Hindlimb muscle (tissue), 1 donor: Measurements from ENCODE around the gene GFOD1. TPM values are rescaled to one million over a fixed set of nuclear protein-coding genes. Genes with fewer than 3 reads are reported as not detected.

Experiments
- polyA plus RNA-seq: library from polyadenylated mRNA; unstranded; fragments of 120-200 nt; gene quantifications from one replicate; pipeline ENCODE4 v1.2.1, GENCODE V29; 2013; ENCODE audit not compliant: insufficient read length

GFOD1 gene
- polyA plus RNA-seq, 1 donor, result 3.4 TPM

Other genes starting within 250 kb of the GFOD1 start
- gene TBC1D7, start 159.1 kb downstream of the GFOD1 start, polyA plus RNA-seq, result 26.2 TPM
- gene SIRT5, start 87.0 kb upstream of the GFOD1 start, polyA plus RNA-seq, result 8.4 TPM
- gene NOL7, start 127.7 kb upstream of the GFOD1 start, polyA plus RNA-seq, result 59.4 TPM
- gene RANBP9, start 224.2 kb upstream of the GFOD1 start, polyA plus RNA-seq, result 31.2 TPM